ENCODE results near the gene PDIA5. TPM values are rescaled to one million over a fixed set of nuclear protein-coding genes. Genes with fewer than 3 reads are reported as not detected.

PDIA5 gene
- total RNA-seq, 2 experiments from 2014 or later: 8.1 to 11.7 TPM

DNA sequence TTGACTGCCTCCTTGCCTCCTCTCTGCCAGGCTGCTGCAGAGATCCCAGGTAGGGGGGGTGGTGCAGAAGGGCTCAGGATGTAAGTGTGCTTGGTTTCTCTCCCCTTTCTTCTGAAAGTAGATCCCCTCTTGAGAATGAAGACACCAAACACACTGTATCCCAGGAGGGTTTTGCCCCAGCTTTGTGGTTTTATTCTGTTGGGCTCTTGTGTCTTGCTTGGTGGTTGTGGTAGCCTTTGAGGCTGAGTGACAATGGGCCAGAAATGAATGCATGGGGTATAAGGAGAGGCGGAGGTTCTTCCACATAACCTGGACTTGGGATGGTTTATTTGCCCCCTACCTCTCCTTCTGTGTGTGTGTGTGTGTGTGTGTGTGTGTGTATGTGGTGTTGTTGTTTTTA, 5.7 kb downstream of the PDIA5 start:
- Histone ChIP-seq H2AFZ (ENCODE audit: low read length) (no peak overlapping the region), H3K9me2 (ENCODE audit: insufficient read depth, low read length) (no peaks in the 10 kb centered on the region), H3K4me3 (ENCODE audit: low read depth, low read length, poor library complexity, severe bottlenecking) (no peak overlapping the region), H3K9me3 (ENCODE audit: low read length) (no peaks in the 10 kb centered on the region), H3K36me3 (ENCODE audit: insufficient read depth, low read length) (no peaks in the 10 kb centered on the region), H3K4me1 (ENCODE audit: insufficient read depth, low read length, poor library complexity, severe bottlenecking) (no peaks in the 10 kb centered on the region), H3K4me2 (ENCODE audit: low read length) (no peak overlapping the region), H3K79me2 (ENCODE audit: insufficient read depth, low read depth, low read length) (peaks cover 11% of the 10 kb centered on the region; the same call in 1 of the 2 replicates), H3K27ac (ENCODE audit: low read depth, low read length, poor library complexity, severe bottlenecking) (no peak overlapping the region), H4K20me1 (ENCODE audit: insufficient read depth, low read length) (0 out of 2 replicates have a peak, but pooled peaks cover 4% of the 10 kb centered on the region)
- no peak for DNase-seq (ENCODE audit: low spot score)
- ChIA-PET POLR2A (interaction anchor here (0.6 kb wide), 1 partner anchor 38 kb away, joined by 4 read pairs; no protein-coding TSS in a partner anchor), CTCF (ENCODE audit: unreplicated experiment) (no interaction called here)
- intact Hi-C loops (cut with micrococcal nuclease; ENCODE audit: unreplicated experiment): no loop called here
- TF ChIP-seq, protein P1, sequence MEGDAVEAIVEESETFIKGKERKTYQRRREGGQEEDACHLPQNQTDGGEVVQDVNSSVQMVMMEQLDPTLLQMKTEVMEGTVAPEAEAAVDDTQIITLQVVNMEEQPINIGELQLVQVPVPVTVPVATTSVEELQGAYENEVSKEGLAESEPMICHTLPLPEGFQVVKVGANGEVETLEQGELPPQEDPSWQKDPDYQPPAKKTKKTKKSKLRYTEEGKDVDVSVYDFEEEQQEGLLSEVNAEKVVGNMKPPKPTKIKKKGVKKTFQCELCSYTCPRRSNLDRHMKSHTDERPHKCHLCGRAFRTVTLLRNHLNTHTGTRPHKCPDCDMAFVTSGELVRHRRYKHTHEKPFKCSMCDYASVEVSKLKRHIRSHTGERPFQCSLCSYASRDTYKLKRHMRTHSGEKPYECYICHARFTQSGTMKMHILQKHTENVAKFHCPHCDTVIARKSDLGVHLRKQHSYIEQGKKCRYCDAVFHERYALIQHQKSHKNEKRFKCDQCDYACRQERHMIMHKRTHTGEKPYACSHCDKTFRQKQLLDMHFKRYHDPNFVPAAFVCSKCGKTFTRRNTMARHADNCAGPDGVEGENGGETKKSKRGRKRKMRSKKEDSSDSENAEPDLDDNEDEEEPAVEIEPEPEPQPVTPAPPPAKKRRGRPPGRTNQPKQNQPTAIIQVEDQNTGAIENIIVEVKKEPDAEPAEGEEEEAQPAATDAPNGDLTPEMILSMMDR (conservative IDR thresholded peaks at IDR 0.05; ENCODE audit: low read length): no peak
- no peak for TF ChIP-seq EZH2phosphoT487 (IDR thresholded peaks at IDR 0.05; ENCODE audit: borderline replicate concordance, low read depth, low read length)
- BruUV-seq (replicated peaks): no TSS peak

DNA sequence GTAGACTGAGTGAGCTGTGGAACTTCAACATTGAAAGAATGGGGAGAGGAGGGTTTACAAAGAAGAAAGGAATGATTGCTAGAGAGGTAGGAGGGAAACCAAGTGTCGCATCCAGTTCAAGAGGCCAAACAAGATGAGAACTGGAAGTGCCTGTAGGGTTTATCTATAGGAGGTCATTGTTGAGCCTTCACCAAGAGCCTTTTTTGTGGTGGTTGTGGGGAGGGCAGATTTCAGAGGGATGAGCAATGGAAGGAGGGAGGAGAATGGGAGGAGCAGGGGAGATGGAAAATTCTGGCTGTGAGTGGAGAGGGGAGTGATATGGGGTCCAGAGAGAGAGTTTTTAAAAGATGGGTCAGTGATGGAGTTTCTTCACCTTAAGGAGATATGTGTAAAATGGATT, 8.5 kb downstream of the PDIA5 start:
- TF ChIP-seq, protein P1 (conservative IDR thresholded peaks at IDR 0.05; ENCODE audit: low read length): no peak
- no peak for TF ChIP-seq EZH2phosphoT487 (IDR thresholded peaks at IDR 0.05; ENCODE audit: borderline replicate concordance, low read depth, low read length)
- BruUV-seq (replicated peaks): no TSS peak
- Histone ChIP-seq H3K9me2 (ENCODE audit: insufficient read depth, low read length) (no peaks in the 10 kb centered on the region), H4K20me1 (ENCODE audit: insufficient read depth, low read length) (no peaks in the 10 kb centered on the region), H3K4me2 (ENCODE audit: low read length) (no peak overlapping the region), H3K27ac (ENCODE audit: low read depth, low read length, poor library complexity, severe bottlenecking) (no peak overlapping the region), H3K9me3 (ENCODE audit: low read length) (no peaks in the 10 kb centered on the region), H3K4me3 (ENCODE audit: low read depth, low read length, poor library complexity, severe bottlenecking) (no peak overlapping the region), H3K79me2 (ENCODE audit: insufficient read depth, low read depth, low read length) (no peaks in the 10 kb centered on the region), H2AFZ (ENCODE audit: low read length) (no peak overlapping the region), H3K4me1 (ENCODE audit: insufficient read depth, low read length, poor library complexity, severe bottlenecking) (no peaks in the 10 kb centered on the region), H3K36me3 (ENCODE audit: insufficient read depth, low read length) (no peaks in the 10 kb centered on the region)
- CTCF ChIA-PET (ENCODE audit: unreplicated experiment): no interaction called here
- no peak for DNase-seq (ENCODE audit: low spot score)
- POLR2A ChIA-PET: interaction anchor here (0.5 kb wide), 1 partner anchor 25 kb away, joined by 3 read pairs; no protein-coding TSS in a partner anchor
- intact Hi-C loops (cut with micrococcal nuclease; ENCODE audit: unreplicated experiment): no loop called here

DNA sequence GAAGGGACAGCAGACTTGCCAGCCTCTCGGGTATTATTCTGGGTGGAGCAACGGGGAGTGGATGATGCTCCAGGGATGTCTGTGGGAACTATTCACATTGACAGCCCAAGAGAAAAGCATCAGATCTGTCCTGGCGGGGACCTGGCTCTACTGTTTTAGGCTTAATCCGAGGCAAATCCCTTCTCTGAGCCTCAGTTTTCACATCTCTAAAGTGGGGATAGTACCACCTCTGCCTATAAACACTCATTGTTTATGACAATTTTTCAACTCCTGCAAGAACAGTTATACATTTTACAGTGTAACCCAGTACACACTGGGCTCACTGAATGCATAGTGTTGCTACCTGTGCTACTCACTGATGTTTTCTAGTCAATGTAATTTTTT, 9.3 kb downstream of the PDIA5 start:
- no peak for TF ChIP-seq EZH2phosphoT487 (IDR thresholded peaks at IDR 0.05; ENCODE audit: borderline replicate concordance, low read depth, low read length)
- TF ChIP-seq, protein P1 (conservative IDR thresholded peaks at IDR 0.05; ENCODE audit: low read length): no peak
- H3K9me3 ChIP-seq (ENCODE audit: low read length): no peaks in the 10 kb centered on the region
- H4K20me1 ChIP-seq (ENCODE audit: insufficient read depth, low read length): no peaks in the 10 kb centered on the region
- no peaks in the 10 kb centered on the region for H3K36me3 ChIP-seq (ENCODE audit: insufficient read depth, low read length)
- H3K79me2 ChIP-seq (ENCODE audit: insufficient read depth, low read depth, low read length): no peaks in the 10 kb centered on the region
- no peak overlapping the region for H2AFZ ChIP-seq (ENCODE audit: low read length)
- no peaks in the 10 kb centered on the region for H3K4me1 ChIP-seq (ENCODE audit: insufficient read depth, low read length, poor library complexity, severe bottlenecking)
- no peak for DNase-seq (ENCODE audit: low spot score)
- H3K4me3 ChIP-seq (ENCODE audit: low read depth, low read length, poor library complexity, severe bottlenecking): no peak overlapping the region
- no TSS peak for BruUV-seq (replicated peaks)
- ChIA-PET CTCF (ENCODE audit: unreplicated experiment) (no interaction called here), POLR2A (no interaction called here)
- intact Hi-C loops (cut with micrococcal nuclease; ENCODE audit: unreplicated experiment): no loop called here
- H3K4me2 ChIP-seq (ENCODE audit: low read length): no peak overlapping the region
- H3K27ac ChIP-seq (ENCODE audit: low read depth, low read length, poor library complexity, severe bottlenecking): no peak overlapping the region
- no peaks in the 10 kb centered on the region for H3K9me2 ChIP-seq (ENCODE audit: insufficient read depth, low read length)
